ENCODE data around the gene MAP2.

MAP2 gene

GRCh38 chr2:209424781-209425470 lies 1.1 kb downstream of the MAP2 start:
- H3K27ac ChIP-seq (ENCODE audit: low read depth, low read length) = no peak overlapping the region
- no peaks in the 10 kb centered on the region for H3K36me3 ChIP-seq (ENCODE audit: control insufficient read depth, insufficient read depth, low read length)
- H3K9me3 ChIP-seq (ENCODE audit: control insufficient read depth, insufficient read depth, low read depth, low read length) = no peaks in the 10 kb centered on the region
- no peak overlapping the region for H3K9ac ChIP-seq (ENCODE audit: low read length)
- peaks cover 16% of the 10 kb centered on the region for H3K4me1 ChIP-seq (ENCODE audit: control insufficient read depth, insufficient read depth, low read length)
- peak overlapping the region; percentile 63 for H3K4me3 ChIP-seq (ENCODE audit: low read depth, low read length)
- peaks cover 39% of the 10 kb centered on the region for H3K27me3 ChIP-seq (ENCODE audit: control insufficient read depth, insufficient read depth, low read length)

GRCh38 chr2:209425471-209426071 lies 1.7 kb downstream of the MAP2 start:
- Histone ChIP-seq H3K4me1 (ENCODE audit: control insufficient read depth, insufficient read depth, low read length) (peaks cover 16% of the 10 kb centered on the region), H3K9ac (ENCODE audit: low read length) (no peak overlapping the region), H3K27ac (ENCODE audit: low read depth, low read length) (no peak overlapping the region), H3K4me3 (ENCODE audit: low read depth, low read length) (peak overlapping the region; percentile 63; the same call in 1 of the 2 replicates), H3K36me3 (ENCODE audit: control insufficient read depth, insufficient read depth, low read length) (no peaks in the 10 kb centered on the region), H3K27me3 (ENCODE audit: control insufficient read depth, insufficient read depth, low read length) (peaks cover 39% of the 10 kb centered on the region), H3K9me3 (ENCODE audit: control insufficient read depth, insufficient read depth, low read depth, low read length) (no peaks in the 10 kb centered on the region)

GRCh38 chr2:209426432-209426831 lies 2.6 kb downstream of the MAP2 start:
- Histone ChIP-seq H3K27me3 (ENCODE audit: control insufficient read depth, insufficient read depth, low read length) (peaks cover 34% of the 10 kb centered on the region), H3K36me3 (ENCODE audit: control insufficient read depth, insufficient read depth, low read length) (no peaks in the 10 kb centered on the region), H3K9ac (ENCODE audit: low read length) (no peak overlapping the region), H3K27ac (ENCODE audit: low read depth, low read length) (no peak overlapping the region), H3K4me1 (ENCODE audit: control insufficient read depth, insufficient read depth, low read length) (peaks cover 16% of the 10 kb centered on the region), H3K9me3 (ENCODE audit: control insufficient read depth, insufficient read depth, low read depth, low read length) (no peaks in the 10 kb centered on the region), H3K4me3 (ENCODE audit: low read depth, low read length) (no peak overlapping the region)

GRCh38 chr2:209431701-209432100 lies 7.9 kb downstream of the MAP2 start:
- no peaks in the 10 kb centered on the region for H3K27me3 ChIP-seq (ENCODE audit: control insufficient read depth, insufficient read depth, low read length)
- H3K4me1 ChIP-seq (ENCODE audit: control insufficient read depth, insufficient read depth, low read length) = peaks cover 8% of the 10 kb centered on the region; the same call in 1 of the 2 replicates
- no peak overlapping the region for H3K9ac ChIP-seq (ENCODE audit: low read length)
- no peak overlapping the region for H3K27ac ChIP-seq (ENCODE audit: low read depth, low read length)
- H3K4me3 ChIP-seq (ENCODE audit: low read depth, low read length) = no peak overlapping the region
- H3K9me3 ChIP-seq (ENCODE audit: control insufficient read depth, insufficient read depth, low read depth, low read length) = no peaks in the 10 kb centered on the region
- no peaks in the 10 kb centered on the region for H3K36me3 ChIP-seq (ENCODE audit: control insufficient read depth, insufficient read depth, low read length)

- Histone ChIP-seq H3K27ac (ENCODE audit: low read depth, low read length) (no peak overlapping the region), H3K4me1 (ENCODE audit: control insufficient read depth, insufficient read depth, low read length) (peaks cover 4% of the 10 kb centered on the region; the same call in 1 of the 2 replicates), H3K9me3 (ENCODE audit: control insufficient read depth, insufficient read depth, low read depth, low read length) (no peaks in the 10 kb centered on the region), H3K9ac (ENCODE audit: low read length) (no peak overlapping the region), H3K27me3 (ENCODE audit: control insufficient read depth, insufficient read depth, low read length) (no peaks in the 10 kb centered on the region), H3K4me3 (ENCODE audit: low read depth, low read length) (no peak overlapping the region), H3K36me3 (ENCODE audit: control insufficient read depth, insufficient read depth, low read length) (no peaks in the 10 kb centered on the region)
These were observed 17.7 kb downstream of the MAP2 start for GRCh38 chr2:209441541-209441940.

GRCh38 chr2:209442939-209443338 lies 19.1 kb downstream of the MAP2 start:
- no peak overlapping the region for H3K27ac ChIP-seq (ENCODE audit: low read depth, low read length)
- no peaks in the 10 kb centered on the region for H3K36me3 ChIP-seq (ENCODE audit: control insufficient read depth, insufficient read depth, low read length)

GRCh38 chr2:209445485-209445884 lies 21.6 kb downstream of the MAP2 start:
- no peaks in the 10 kb centered on the region for H3K27me3 ChIP-seq (ENCODE audit: control insufficient read depth, insufficient read depth, low read length)
- no peaks in the 10 kb centered on the region for H3K36me3 ChIP-seq (ENCODE audit: control insufficient read depth, insufficient read depth, low read length)
- no peak overlapping the region for H3K4me3 ChIP-seq (ENCODE audit: low read depth, low read length)
- H3K9ac ChIP-seq (ENCODE audit: low read length) = no peak overlapping the region
- H3K27ac ChIP-seq (ENCODE audit: low read depth, low read length) = no peak overlapping the region
- H3K4me1 ChIP-seq (ENCODE audit: control insufficient read depth, insufficient read depth, low read length) = peaks cover 4% of the 10 kb centered on the region; the same call in 1 of the 2 replicates
- no peaks in the 10 kb centered on the region for H3K9me3 ChIP-seq (ENCODE audit: control insufficient read depth, insufficient read depth, low read depth, low read length)

More at GRCh38 chr2:209442939-209443338, 19.1 kb downstream of the MAP2 start:
- Histone ChIP-seq H3K27me3 (ENCODE audit: control insufficient read depth, insufficient read depth, low read length) (no peaks in the 10 kb centered on the region), H3K9ac (ENCODE audit: low read length) (no peak overlapping the region), H3K4me1 (ENCODE audit: control insufficient read depth, insufficient read depth, low read length) (peaks cover 4% of the 10 kb centered on the region; the same call in 1 of the 2 replicates), H3K9me3 (ENCODE audit: control insufficient read depth, insufficient read depth, low read depth, low read length) (no peaks in the 10 kb centered on the region), H3K4me3 (ENCODE audit: low read depth, low read length) (no peak overlapping the region)

GRCh38 chr2:209451209-209451834 lies 27.5 kb downstream of the MAP2 start:
- H3K27ac ChIP-seq (ENCODE audit: low read depth, low read length) = no peak overlapping the region
- H3K9ac ChIP-seq (ENCODE audit: low read length) = no peak overlapping the region
- H3K4me1 ChIP-seq (ENCODE audit: control insufficient read depth, insufficient read depth, low read length) = peaks cover 16% of the 10 kb centered on the region
- no peak overlapping the region for H3K4me3 ChIP-seq (ENCODE audit: low read depth, low read length)
- no peaks in the 10 kb centered on the region for H3K27me3 ChIP-seq (ENCODE audit: control insufficient read depth, insufficient read depth, low read length)
- no peaks in the 10 kb centered on the region for H3K9me3 ChIP-seq (ENCODE audit: control insufficient read depth, insufficient read depth, low read depth, low read length)
- H3K36me3 ChIP-seq (ENCODE audit: control insufficient read depth, insufficient read depth, low read length) = no peaks in the 10 kb centered on the region

- no peaks in the 10 kb centered on the region for H3K36me3 ChIP-seq (ENCODE audit: control insufficient read depth, insufficient read depth, low read length)
- no peak overlapping the region for H3K4me3 ChIP-seq (ENCODE audit: low read depth, low read length)
- H3K9me3 ChIP-seq (ENCODE audit: control insufficient read depth, insufficient read depth, low read depth, low read length) = no peaks in the 10 kb centered on the region
These were observed 32.6 kb downstream of the MAP2 start for GRCh38 chr2:209456489-209456888.

GRCh38 chr2:209458008-209458979 lies 34.4 kb downstream of the MAP2 start:
- Histone ChIP-seq H3K9me3 (ENCODE audit: control insufficient read depth, insufficient read depth, low read depth, low read length) (no peaks in the 10 kb centered on the region), H3K36me3 (ENCODE audit: control insufficient read depth, insufficient read depth, low read length) (no peaks in the 10 kb centered on the region), H3K27me3 (ENCODE audit: control insufficient read depth, insufficient read depth, low read length) (no peaks in the 10 kb centered on the region; the same call in 1 of the 2 replicates), H3K4me3 (ENCODE audit: low read depth, low read length) (no peak overlapping the region), H3K9ac (ENCODE audit: low read length) (no peak overlapping the region), H3K27ac (ENCODE audit: low read depth, low read length) (no peak overlapping the region), H3K4me1 (ENCODE audit: control insufficient read depth, insufficient read depth, low read length) (peaks cover 14% of the 10 kb centered on the region; the same call in 1 of the 2 replicates)

More at GRCh38 chr2:209456489-209456888, 32.6 kb downstream of the MAP2 start:
- Histone ChIP-seq H3K27ac (ENCODE audit: low read depth, low read length) (no peak overlapping the region), H3K4me1 (ENCODE audit: control insufficient read depth, insufficient read depth, low read length) (peaks cover 24% of the 10 kb centered on the region), H3K27me3 (ENCODE audit: control insufficient read depth, insufficient read depth, low read length) (no peaks in the 10 kb centered on the region; the same call in 1 of the 2 replicates), H3K9ac (ENCODE audit: low read length) (no peak overlapping the region)
